A673 (cell line): ENCODE measurements around the gene GRPR. TPM values are rescaled to one million over a fixed set of nuclear protein-coding genes. Genes with fewer than 3 reads are reported as not detected.

Source experiments
- BruUV-seq: library from RNA; stranded (reverse); fragments of 400-500 nt; replicated peaks from 2 replicates; lab custom pipeline; 2021; lab: Mats Ljungman, UMichigan
- CTCF ChIA-PET: fragments of 300-600 bp; sonication (Branson Sonifier 250); formaldehyde crosslinking; loops from one replicate; lab custom pipeline; 2022; ENCODE audit warnings: antibody characterized with exemption; lab: Charles Lee
- POLR2A ChIA-PET: fragments of 300-600 bp; sonication (Branson Sonifier 250); formaldehyde crosslinking; loops from one replicate; lab custom pipeline; 2022; ENCODE audit warnings: antibody characterized with exemption; ENCODE audit not compliant: low non-redundant PET; lab: Charles Lee
- DNase-seq: peaks from one replicate; pipeline ENCODE4 v3.0.0-alpha.2; 2015; ENCODE audit warnings: low spot score
- H3K27ac ChIP-seq: fragments of 200-600 bp; sonication (generic); 2 replicates; pipeline ENCODE4 v1.5.1; 2016; ENCODE audit warnings: mixed run types, low read depth, mild to moderate bottlenecking, mixed read lengths, antibody characterized with exemption, low read length; ENCODE audit not compliant: poor library complexity, severe bottlenecking
- H3K27me3 ChIP-seq: fragments of 200-600 bp; sonication (generic); replicated peaks from 2 replicates; pipeline ENCODE4 v1.6.1; 2017; ENCODE audit warnings: mixed run types, low read depth, mild to moderate bottlenecking, mixed read lengths, antibody characterized with exemption, low read length; ENCODE audit not compliant: insufficient read depth, poor library complexity
- H3K36me3 ChIP-seq: fragments of 200-600 bp; sonication (generic); 2 replicates; pipeline ENCODE4 v1.6.1; 2016; ENCODE audit warnings: mixed run types, mild to moderate bottlenecking, mixed read lengths, antibody characterized with exemption, low read length; ENCODE audit not compliant: insufficient read depth, poor library complexity, severe bottlenecking
- H3K4me1 ChIP-seq: fragments of 200-600 bp; sonication (generic); 2 replicates; pipeline ENCODE4 v1.6.1; 2017; ENCODE audit warnings: mixed run types, mild to moderate bottlenecking, mixed read lengths, antibody characterized with exemption, low read length; ENCODE audit not compliant: insufficient read depth, poor library complexity, severe bottlenecking
- H3K4me3 ChIP-seq: fragments of 200-600 bp; sonication (generic); 2 replicates; pipeline ENCODE4 v1.5.1; 2016; ENCODE audit warnings: low read depth, mixed run types, mild to moderate bottlenecking, mixed read lengths, low read length; ENCODE audit not compliant: poor library complexity, severe bottlenecking
- H3K9me3 ChIP-seq: fragments of 200-600 bp; sonication (generic); 2 replicates; pipeline ENCODE4 v1.6.1; 2016; ENCODE audit warnings: mixed run types, low read depth, mild to moderate bottlenecking, mixed read lengths, antibody characterized with exemption, low read length; ENCODE audit not compliant: poor library complexity, severe bottlenecking
- CTCF ChIP-seq: fragments of 300-800, 200-600 bp; sonication (generic); conservative IDR thresholded peaks from 2 replicates; pipeline ENCODE4 v1.5.1; 2017; ENCODE audit warnings: low read depth, mild to moderate bottlenecking, antibody characterized with exemption, low read length, moderate library complexity, mixed read lengths
- EZH2 ChIP-seq: fragments of 200-600 bp; sonication (generic); IDR thresholded peaks from 2 replicates; pipeline ENCODE4 v1.6.1; 2017; ENCODE audit warnings: borderline replicate concordance, low read depth, mild to moderate bottlenecking, mixed read lengths, antibody characterized with exemption, low read length; ENCODE audit not compliant: poor library complexity, severe bottlenecking
- intact Hi-C: fragments of 100-400 bp; cut with micrococcal nuclease; formaldehyde crosslinking; loops from one replicate; pipeline ENCODE4 v1.10.0; 2022; ENCODE audit not compliant: unreplicated experiment
- total RNA-seq: library from RNA; stranded (reverse); gene quantifications from 2 replicates; pipeline ENCODE4 v1.2.3, GENCODE V29; 2021

GRPR gene
- total RNA-seq, 1 experiment from 2014 or later: 1.2 TPM

- ChIA-PET CTCF (no interaction called here), POLR2A (no interaction called here)
- BruUV-seq: no TSS peak
- H3K36me3 ChIP-seq: no peaks in the 10 kb centered on the region
- TF ChIP-seq CTCF (no peak), EZH2 (no peak)
- intact Hi-C loops: loop anchor here (5.0 kb wide), 1 partner anchor 187 kb away; no protein-coding TSS in a partner anchor
- peaks cover 8% of the 10 kb centered on the region for H3K27me3 ChIP-seq
- H3K9me3 ChIP-seq: peaks cover 6% of the 10 kb centered on the region
- H3K4me3 ChIP-seq: no peak overlapping the region
- peaks cover 3% of the 10 kb centered on the region for H3K4me1 ChIP-seq
- no peak overlapping the region for H3K27ac ChIP-seq
- no peak for DNase-seq
Measured at GRCh38 chrX:16119353-16120220, 3.8 kb upstream of the GRPR start.

- no TSS peak for BruUV-seq
- Histone ChIP-seq H3K9me3 (peaks cover 6% of the 10 kb centered on the region), H3K4me1 (peaks cover 3% of the 10 kb centered on the region), H3K27ac (no peak overlapping the region), H3K27me3 (peaks cover 16% of the 10 kb centered on the region), H3K4me3 (no peak overlapping the region), H3K36me3 (no peaks in the 10 kb centered on the region)
- POLR2A ChIA-PET: no interaction called here
- CTCF ChIA-PET: no interaction called here
- DNase-seq: peak; percentile 66
- TF ChIP-seq CTCF (no peak), EZH2 (no peak)
- intact Hi-C loops: loop anchor here (5.0 kb wide), 1 partner anchor 188 kb away; no protein-coding TSS in a partner anchor
Measured at GRCh38 chrX:16120431-16120830, 2.9 kb upstream of the GRPR start.

GRCh38 chrX:16124201-16124600, 836 bp downstream of the GRPR start:
- Histone ChIP-seq H3K36me3 (no peaks in the 10 kb centered on the region), H3K9me3 (no peaks in the 10 kb centered on the region), H3K4me1 (peaks cover 3% of the 10 kb centered on the region), H3K4me3 (no peak overlapping the region), H3K27me3 (peaks cover 28% of the 10 kb centered on the region), H3K27ac (no peak overlapping the region)
- no peak for DNase-seq
- TF ChIP-seq CTCF: no peak
- no peak for TF ChIP-seq EZH2
- POLR2A ChIA-PET: no interaction called here
- CTCF ChIA-PET: no interaction called here
- BruUV-seq: no TSS peak
- intact Hi-C loops: loop anchor here (5.0 kb wide), 1 partner anchor 192 kb away; no protein-coding TSS in a partner anchor
